Body of pancreas (tissue), 4 donors: Measurements from ENCODE around the gene ITIH5. TPM values are rescaled to one million over a fixed set of nuclear protein-coding genes. Genes with fewer than 3 reads are reported as not detected.

Experiments
- ATAC-seq: fragments of 150-250 bp; one replicate; pipeline ENCODE4 v1.9.1; 2016
- DNase-seq, 4 donors: peaks; one replicate each; pipeline ENCODE4 v3.0.0-alpha.2; 2019
- H3K27ac ChIP-seq, 4 donors: fragments of 200-600 bp; sonication (generic); 1 replicate in 3 of 4; 2 replicates in 1 of 4; pipeline versions ENCODE4 v1.5.1 to v1.6.1; 2016 to 2019; ENCODE audit warnings: mild to moderate bottlenecking in 1 of 4, mixed read lengths in 1 of 4, moderate library complexity in 1 of 4
- H3K27me3 ChIP-seq, 2 donors: fragments of 200-600 bp; sonication (generic); one replicate each; pipeline ENCODE4 v1.6.0; 2016; ENCODE audit warnings: mild to moderate bottlenecking in 1 of 2
- H3K36me3 ChIP-seq, 2 donors: fragments of 200-600 bp; sonication (generic); replicated peaks in 1 of 2; 2 replicates each; pipeline ENCODE4 v1.5.1; 2016; ENCODE audit warnings: low read depth in 2 of 2; ENCODE audit not compliant: insufficient read depth in 1 of 2
- H3K4me1 ChIP-seq: fragments of 200-600 bp; sonication (generic); one replicate; pipeline ENCODE4 v1.6.0; 2016
- H3K4me3 ChIP-seq, 2 donors: fragments of 200-600 bp; sonication (generic); 1 replicate in 1 of 2; 2 replicates in 1 of 2; pipeline ENCODE4 v1.5.1; 2016 to 2019
- H3K9me3 ChIP-seq, 3 donors: fragments of 200-600 bp; sonication (generic); 1 replicate in 2 of 3; 2 replicates in 1 of 3; pipeline ENCODE4 v1.5.1; 2016
- POLR2A ChIP-seq, 3 donors: fragments of 450-650 bp; IDR thresholded peaks; one replicate each; pipeline ENCODE4 v1.6.1; 2016; ENCODE audit warnings: antibody characterized with exemption in 3 of 3, mild to moderate bottlenecking in 2 of 3
- WGBS, 2 donors: methylation state at CpG; one replicate each; pipeline ENCODE4 v1.1.5; 2017; 5-methylcytosine and 5-hydroxymethylcytosine counted together
- intact Hi-C: fragments of 100-400 bp; cut with DNase I; formaldehyde crosslinking; loops from one replicate; pipeline ENCODE4 v1.15.1; 2023
- total RNA-seq, 2 donors: library from RNA; depleted of rRNA; stranded (reverse); fragments of >200 nt; gene quantifications; one replicate each; pipeline ENCODE4 v1.1.0, GENCODE V29; 2016
- TF ChIP-seq, protein P1 (sequence below), 7 experiments: fragments of 450-650 bp in 4 of 7; fragments of 200-600 bp in 3 of 7; sonication (generic) in 3 of 7; IDR thresholded peaks; one replicate each; pipeline ENCODE4 v1.5.1; 2016 to 2019; ENCODE audit warnings: antibody characterized with exemption in 7 of 7

Gene ITIH5
- total RNA-seq, 2 donors from 2014 or later = 8.6 to 9.9 TPM

DNA sequence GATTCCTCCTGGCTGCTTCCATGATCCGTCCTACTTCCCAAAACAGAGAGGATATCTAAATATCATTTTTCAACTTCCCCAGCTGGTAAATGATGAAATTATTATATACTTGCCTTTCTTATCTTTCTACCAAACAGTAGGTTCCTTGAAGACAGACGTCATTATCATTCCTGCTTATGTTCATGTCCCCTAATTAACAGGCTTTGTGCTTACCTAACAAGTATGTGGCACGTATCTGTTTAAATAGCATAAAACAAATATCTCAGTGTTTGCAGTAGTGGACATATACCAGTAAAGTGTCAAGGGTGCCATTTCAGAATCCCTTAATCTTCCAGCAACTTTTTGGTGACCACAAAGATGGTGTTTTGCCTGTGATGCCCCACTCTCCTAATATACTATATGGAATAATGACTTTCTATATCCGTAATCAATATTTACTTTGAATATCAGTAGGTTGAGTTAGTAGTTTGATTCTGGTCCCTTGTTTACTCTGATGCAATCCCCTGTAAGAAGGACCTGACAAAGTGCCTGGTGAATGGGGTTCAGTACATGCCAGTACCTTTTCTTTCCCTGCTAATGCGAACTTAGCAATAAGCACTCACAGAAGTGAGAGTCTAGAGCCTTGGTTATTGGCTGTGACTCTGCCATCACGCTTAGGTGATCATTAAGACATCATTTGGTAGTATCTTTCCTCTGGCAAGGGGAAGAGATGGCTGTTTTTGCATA lies 124.4 kb downstream of the ITIH5 start:
- no peak for ATAC-seq
- intact Hi-C loops = no loop called here
- peak overlapping the region; percentile 22 to 80 (median 52) for H3K27ac ChIP-seq

DNA sequence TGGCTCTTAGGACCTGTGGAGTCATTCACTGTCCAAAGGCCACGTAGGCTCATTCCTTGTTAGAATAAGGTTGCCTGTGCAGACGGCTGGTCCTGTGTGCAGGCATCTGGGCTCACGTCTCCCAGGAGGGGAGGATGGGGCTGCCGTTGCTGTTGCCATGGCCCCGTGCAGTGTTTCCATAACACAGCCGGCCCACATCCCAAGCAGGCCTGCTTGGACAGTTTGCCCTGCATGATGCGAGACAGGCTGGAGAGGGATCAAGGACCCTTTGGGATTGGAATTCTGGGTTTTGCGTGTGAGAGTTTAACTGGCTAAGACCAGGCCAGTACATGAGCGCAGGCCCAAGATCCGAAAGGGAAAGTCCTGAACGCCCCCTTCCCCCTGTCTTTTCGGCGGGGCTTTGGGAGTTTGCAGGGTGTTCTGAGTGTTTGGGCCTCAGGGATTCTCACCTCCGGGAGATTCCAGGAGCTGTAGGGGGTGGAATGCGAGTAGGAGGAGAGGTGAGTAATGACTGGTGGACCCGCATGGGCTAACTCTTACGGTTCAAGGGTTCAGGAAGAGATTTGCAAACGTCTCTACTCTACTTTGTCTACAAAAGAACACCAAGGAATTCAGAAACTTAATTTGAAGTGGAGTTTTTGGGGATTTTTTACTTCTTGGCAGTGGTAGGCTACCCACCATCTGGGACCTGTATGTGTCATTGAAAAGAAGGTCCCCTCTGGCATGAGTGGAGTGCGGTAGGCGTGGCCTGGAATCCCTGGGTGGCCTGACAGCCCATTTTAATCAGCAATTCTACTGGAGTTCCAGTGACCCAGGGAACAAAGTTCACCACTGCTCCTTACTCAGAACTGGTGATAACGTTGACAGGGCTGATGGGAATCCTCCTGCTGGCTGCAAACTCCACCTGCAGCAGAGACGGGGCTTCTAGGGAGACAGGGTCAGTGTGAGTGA lies 125.4 kb downstream of the ITIH5 start:
- Histone ChIP-seq H3K4me1 (peaks cover 22% of the 10 kb centered on the region), H3K36me3 (no peaks in the 10 kb centered on the region), H3K27ac (peak overlapping the region; percentile 22 to 80 (median 52)), H3K4me3 (no peak overlapping the region), H3K9me3 (no peaks in the 10 kb centered on the region), H3K27me3 (no peaks in the 10 kb centered on the region)
- intact Hi-C loops = no loop called here
- DNase-seq = peak; percentile 52 to 77 (median 57)
- peak; percentile 83 for ATAC-seq
- WGBS, 2 donors = 54 to 56% methylated on average over 22 of the region's 22 CpGs
- TF ChIP-seq POLR2A (IDR thresholded peaks at IDR 0.05) = no peak
- TF ChIP-seq, protein P1, sequence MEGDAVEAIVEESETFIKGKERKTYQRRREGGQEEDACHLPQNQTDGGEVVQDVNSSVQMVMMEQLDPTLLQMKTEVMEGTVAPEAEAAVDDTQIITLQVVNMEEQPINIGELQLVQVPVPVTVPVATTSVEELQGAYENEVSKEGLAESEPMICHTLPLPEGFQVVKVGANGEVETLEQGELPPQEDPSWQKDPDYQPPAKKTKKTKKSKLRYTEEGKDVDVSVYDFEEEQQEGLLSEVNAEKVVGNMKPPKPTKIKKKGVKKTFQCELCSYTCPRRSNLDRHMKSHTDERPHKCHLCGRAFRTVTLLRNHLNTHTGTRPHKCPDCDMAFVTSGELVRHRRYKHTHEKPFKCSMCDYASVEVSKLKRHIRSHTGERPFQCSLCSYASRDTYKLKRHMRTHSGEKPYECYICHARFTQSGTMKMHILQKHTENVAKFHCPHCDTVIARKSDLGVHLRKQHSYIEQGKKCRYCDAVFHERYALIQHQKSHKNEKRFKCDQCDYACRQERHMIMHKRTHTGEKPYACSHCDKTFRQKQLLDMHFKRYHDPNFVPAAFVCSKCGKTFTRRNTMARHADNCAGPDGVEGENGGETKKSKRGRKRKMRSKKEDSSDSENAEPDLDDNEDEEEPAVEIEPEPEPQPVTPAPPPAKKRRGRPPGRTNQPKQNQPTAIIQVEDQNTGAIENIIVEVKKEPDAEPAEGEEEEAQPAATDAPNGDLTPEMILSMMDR (IDR thresholded peaks at IDR 0.05) = peak in 3 of 7 experiments; percentile 19 to 40 (median 32)

More for the DNA sequence above, 124.4 kb downstream of the ITIH5 start:
- H3K27me3 ChIP-seq = no peaks in the 10 kb centered on the region
- TF ChIP-seq, protein P1 (IDR thresholded peaks at IDR 0.05) = no peak
- TF ChIP-seq POLR2A (IDR thresholded peaks at IDR 0.05) = no peak
- no peaks in the 10 kb centered on the region for H3K9me3 ChIP-seq
- H3K36me3 ChIP-seq = no peaks in the 10 kb centered on the region
- 43 to 46% methylated on average over 6 of the region's 6 CpGs for WGBS, 2 donors
- no peak for DNase-seq
- H3K4me1 ChIP-seq = peaks cover 22% of the 10 kb centered on the region
- no peak overlapping the region for H3K4me3 ChIP-seq

DNA sequence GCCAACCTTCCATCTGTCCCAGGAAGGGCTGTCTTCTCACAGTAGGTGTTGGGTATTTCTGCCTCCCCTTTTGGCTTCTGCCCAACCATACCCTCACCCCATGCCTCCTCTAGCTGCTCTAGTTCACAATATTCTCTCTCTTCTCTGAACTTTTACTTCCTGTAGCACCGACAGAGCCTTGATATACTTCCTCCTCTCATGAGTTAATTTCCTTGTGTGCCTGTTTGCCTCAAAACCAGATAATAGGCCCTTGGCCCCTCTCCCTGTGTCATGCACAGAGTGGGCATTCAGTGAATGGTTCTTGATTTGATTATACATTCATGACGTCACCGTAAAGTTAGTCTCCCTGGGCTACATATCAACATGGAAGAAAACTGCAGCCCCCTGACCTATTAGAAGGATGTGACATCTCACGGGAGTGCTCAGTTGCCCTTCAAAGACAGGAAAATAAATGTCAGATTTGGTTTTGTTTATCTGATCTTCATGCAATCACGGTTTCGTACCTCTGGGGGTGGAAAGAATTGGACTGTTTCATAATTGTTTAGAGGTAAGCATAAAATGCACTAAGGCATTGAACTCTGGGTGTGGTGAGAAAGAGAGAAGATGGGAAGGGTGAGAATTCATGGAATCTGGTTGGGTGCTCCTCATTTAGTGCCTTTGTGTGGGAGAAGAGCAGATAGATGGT lies 127.7 kb downstream of the ITIH5 start:
- peak overlapping the region in 1 of 4 donors; percentile 25 for H3K27ac ChIP-seq
- no peak for DNase-seq
- WGBS, 2 donors = 65 to 78% methylated on average over 6 of the region's 6 CpGs
- H3K27me3 ChIP-seq = no peaks in the 10 kb centered on the region
- no peaks in the 10 kb centered on the region for H3K36me3 ChIP-seq
- TF ChIP-seq POLR2A (IDR thresholded peaks at IDR 0.05) = no peak
- TF ChIP-seq, protein P1 (IDR thresholded peaks at IDR 0.05) = no peak
- H3K4me3 ChIP-seq = no peak overlapping the region
- intact Hi-C loops = no loop called here
- no peak for ATAC-seq
- no peaks in the 10 kb centered on the region for H3K9me3 ChIP-seq
- peaks cover 22% of the 10 kb centered on the region for H3K4me1 ChIP-seq

DNA sequence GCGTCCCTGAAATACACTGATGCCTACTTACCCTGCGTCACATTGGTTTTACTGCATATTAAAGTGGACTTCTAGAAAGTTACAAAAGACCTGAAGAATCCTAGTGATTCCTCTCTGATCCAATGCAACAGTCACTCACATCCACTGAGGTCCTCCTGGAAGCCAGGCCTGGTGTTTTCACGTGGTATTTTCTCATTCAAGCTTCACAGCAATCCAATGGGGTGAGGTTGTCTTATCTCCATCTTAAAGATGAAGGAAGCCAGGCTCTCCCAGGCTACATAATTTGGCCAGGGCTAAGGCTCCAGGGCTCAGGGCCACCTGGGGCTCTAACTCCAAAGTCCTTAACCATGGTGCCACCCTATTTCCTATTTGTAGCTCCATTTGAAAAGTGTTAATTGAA lies 129.6 kb downstream of the ITIH5 start:
- H3K9me3 ChIP-seq = no peaks in the 10 kb centered on the region
- no peaks in the 10 kb centered on the region for H3K36me3 ChIP-seq
- ATAC-seq = no peak
- H3K4me3 ChIP-seq = no peak overlapping the region
- H3K27ac ChIP-seq = no peak overlapping the region
- 84 to 85% methylated on average over 3 of the region's 3 CpGs for WGBS, 2 donors
- intact Hi-C loops = no loop called here
- peaks cover 8% of the 10 kb centered on the region for H3K4me1 ChIP-seq
- no peaks in the 10 kb centered on the region for H3K27me3 ChIP-seq
- TF ChIP-seq POLR2A (IDR thresholded peaks at IDR 0.05) = no peak
- TF ChIP-seq, protein P1 (IDR thresholded peaks at IDR 0.05) = no peak
- DNase-seq = no peak
